Tibial nerve (tissue), 3 donors: Measurements from ENCODE around the gene FOXJ3.

ENCODE experiments used
- POLR2A ChIP-seq, 2 donors: fragments of 450-650 bp; IDR thresholded peaks; one replicate each; pipeline ENCODE4 v1.6.1; 2017; ENCODE audit warnings: antibody characterized with exemption in 2 of 2, mild to moderate bottlenecking in 2 of 2, moderate library complexity in 2 of 2
- TF ChIP-seq, protein P1 (sequence below), 5 experiments: fragments of 200-600 bp in 3 of 5; fragments of 450-650 bp in 2 of 5; sonication (generic) in 3 of 5; IDR thresholded peaks; one replicate each; pipeline ENCODE4 v1.5.1; 2016 to 2019; ENCODE audit warnings: antibody characterized with exemption in 5 of 5, mild to moderate bottlenecking in 3 of 5, moderate library complexity in 2 of 5

- TF ChIP-seq, protein P1, sequence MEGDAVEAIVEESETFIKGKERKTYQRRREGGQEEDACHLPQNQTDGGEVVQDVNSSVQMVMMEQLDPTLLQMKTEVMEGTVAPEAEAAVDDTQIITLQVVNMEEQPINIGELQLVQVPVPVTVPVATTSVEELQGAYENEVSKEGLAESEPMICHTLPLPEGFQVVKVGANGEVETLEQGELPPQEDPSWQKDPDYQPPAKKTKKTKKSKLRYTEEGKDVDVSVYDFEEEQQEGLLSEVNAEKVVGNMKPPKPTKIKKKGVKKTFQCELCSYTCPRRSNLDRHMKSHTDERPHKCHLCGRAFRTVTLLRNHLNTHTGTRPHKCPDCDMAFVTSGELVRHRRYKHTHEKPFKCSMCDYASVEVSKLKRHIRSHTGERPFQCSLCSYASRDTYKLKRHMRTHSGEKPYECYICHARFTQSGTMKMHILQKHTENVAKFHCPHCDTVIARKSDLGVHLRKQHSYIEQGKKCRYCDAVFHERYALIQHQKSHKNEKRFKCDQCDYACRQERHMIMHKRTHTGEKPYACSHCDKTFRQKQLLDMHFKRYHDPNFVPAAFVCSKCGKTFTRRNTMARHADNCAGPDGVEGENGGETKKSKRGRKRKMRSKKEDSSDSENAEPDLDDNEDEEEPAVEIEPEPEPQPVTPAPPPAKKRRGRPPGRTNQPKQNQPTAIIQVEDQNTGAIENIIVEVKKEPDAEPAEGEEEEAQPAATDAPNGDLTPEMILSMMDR (IDR thresholded peaks at IDR 0.05) = no peak
- TF ChIP-seq POLR2A (IDR thresholded peaks at IDR 0.05) = no peak
Observed at GRCh38 chr1:42152119-42152518, 182.9 kb downstream of the FOXJ3 start.
